Renal cortex interstitium (tissue), 11 donors: ENCODE data around the gene GPR162. TPM values are rescaled to one million over a fixed set of nuclear protein-coding genes. Genes with fewer than 3 reads are reported as not detected.

Experiments
- DNase-seq, 11 donors: peaks; one replicate each; pipeline ENCODE4 v3.0.0-alpha.2; 2013; ENCODE audit warnings: low read depth in 9 of 11, low spot score in 4 of 11; ENCODE audit errors: extremely low read depth in 1 of 11
- polyA plus RNA-seq, 3 donors: library from polyadenylated mRNA; unstranded; fragments of 120-200 nt; gene quantifications; one replicate each; pipeline ENCODE4 v1.2.1, GENCODE V29; 2013; ENCODE audit not compliant: insufficient read length in 3 of 3

GPR162 gene
- polyA plus RNA-seq, 3 donors, result 25.4 to 37.4 (median 28.2) TPM

DNA sequence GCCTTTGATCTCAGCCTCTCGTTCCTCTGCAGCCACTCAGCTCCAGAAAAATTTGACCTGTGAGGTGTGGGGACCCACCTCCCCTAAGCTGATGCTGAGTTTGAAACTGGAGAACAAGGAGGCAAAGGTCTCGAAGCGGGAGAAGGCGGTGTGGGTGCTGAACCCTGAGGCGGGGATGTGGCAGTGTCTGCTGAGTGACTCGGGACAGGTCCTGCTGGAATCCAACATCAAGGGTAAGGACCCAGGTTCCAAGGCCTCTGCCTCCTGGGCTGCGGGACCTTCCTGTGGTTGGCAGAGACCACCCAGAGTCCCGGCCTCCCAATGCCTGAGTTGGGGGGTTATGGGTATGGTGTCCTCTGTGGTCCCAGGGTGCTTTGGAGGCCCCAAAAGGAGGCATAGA lies 4.5 kb upstream of the GPR162 start:
- DNase-seq, result no peak

DNA sequence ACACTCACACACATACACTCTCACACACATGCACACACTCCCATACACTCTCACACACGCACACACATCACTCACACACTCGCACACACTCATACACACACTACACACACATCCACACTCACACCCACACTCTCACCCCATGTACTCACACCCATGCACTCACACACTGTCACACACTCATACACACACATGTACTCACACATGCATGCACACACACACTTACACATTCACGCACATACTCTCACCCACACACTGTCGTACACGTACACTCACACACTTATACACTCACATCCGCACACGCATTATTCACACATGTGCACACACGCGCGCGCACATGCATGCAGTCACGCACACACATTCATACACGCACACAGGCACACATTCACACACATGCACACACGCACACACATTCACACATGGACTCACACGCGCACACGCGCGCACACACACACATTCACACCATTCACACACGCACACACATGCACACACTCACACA lies 3.9 kb upstream of the GPR162 start:
- no peak for DNase-seq

DNA sequence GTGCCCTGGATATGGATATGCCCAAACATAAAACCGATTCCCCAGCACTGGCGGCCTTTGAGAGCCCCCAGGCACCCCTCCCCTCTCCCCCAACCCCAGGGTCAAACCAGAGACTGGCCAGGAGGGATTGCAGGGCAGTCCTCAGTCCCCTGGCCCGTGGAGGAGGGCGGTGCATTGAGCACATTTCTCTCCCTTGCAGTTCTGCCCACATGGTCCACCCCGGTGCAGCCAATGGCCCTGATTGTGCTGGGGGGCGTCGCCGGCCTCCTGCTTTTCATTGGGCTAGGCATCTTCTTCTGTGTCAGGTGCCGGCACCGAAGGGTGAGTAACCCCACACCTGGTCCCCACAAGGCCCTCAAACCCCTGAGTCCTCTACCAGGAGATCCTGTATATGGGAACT lies 3.4 kb upstream of the GPR162 start:
- DNase-seq, result no peak

DNA sequence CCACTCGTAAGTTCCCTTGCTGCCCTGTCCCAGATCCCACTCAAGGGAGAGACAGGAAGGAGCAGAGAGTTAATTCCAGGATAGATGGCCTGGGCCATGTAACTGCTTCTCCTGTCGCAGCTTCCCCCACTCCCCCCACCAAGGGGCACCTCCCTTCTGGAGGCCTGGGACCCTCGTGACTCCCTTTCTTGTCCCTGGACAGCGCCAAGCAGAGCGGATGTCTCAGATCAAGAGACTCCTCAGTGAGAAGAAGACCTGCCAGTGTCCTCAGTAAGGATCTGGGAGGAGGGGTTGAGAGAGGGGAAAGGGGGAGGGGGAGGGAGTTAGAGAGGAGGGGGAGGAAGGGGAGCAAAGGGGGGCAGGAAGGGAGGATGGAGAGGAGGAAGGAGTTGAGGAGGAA lies 3.0 kb upstream of the GPR162 start:
- no peak for DNase-seq

DNA sequence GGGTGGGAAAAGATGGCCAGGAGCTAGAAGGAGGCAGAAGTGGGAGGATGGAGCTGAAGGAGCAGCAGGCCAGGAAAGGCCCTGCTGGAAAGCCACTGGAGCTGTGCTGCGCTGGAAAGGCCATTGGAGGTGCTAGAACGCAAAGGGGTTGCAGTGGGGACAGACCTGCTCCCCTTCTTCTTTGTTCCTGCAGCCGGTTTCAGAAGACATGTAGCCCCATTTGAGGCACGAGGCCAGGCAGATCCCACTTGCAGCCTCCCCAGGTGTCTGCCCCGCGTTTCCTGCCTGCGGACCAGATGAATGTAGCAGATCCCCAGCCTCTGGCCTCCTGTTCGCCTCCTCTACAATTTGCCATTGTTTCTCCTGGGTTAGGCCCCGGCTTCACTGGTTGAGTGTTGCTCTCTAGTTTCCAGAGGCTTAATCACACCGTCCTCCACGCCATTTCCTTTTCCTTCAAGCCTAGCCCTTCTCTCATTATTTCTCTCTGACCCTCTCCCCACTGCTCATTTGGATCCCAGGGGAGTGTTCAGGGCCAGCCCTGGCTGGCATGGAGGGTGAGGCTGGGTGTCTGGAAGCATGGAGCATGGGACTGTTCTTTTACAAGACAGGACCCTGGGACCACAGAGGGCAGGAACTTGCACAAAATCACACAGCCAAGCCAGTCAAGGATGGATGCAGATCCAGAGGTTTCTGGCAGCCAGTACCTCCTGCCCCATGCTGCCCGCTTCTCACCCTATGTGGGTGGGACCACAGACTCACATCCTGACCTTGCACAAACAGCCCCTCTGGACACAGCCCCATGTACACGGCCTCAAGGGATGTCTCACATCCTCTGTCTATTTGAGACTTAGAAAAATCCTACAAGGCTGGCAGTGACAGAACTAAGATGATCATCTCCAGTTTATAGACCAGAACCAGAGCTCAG lies 2.3 kb upstream of the GPR162 start:
- no peak for DNase-seq

DNA sequence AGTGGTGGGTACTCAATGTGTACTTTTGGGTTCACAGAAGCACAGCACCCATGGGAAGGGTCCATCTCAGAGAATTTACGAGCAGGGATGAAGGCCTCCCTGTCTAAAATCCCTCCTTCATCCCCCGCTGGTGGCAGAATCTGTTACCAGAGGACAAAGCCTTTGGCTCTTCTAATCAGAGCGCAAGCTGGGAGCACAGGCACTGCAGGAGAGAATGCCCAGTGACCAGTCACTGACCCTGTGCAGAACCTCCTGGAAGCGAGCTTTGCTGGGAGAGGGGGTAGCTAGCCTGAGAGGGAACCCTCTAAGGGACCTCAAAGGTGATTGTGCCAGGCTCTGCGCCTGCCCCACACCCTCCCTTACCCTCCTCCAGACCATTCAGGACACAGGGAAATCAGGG lies 1.5 kb upstream of the GPR162 start:
- DNase-seq, result no peak

DNA sequence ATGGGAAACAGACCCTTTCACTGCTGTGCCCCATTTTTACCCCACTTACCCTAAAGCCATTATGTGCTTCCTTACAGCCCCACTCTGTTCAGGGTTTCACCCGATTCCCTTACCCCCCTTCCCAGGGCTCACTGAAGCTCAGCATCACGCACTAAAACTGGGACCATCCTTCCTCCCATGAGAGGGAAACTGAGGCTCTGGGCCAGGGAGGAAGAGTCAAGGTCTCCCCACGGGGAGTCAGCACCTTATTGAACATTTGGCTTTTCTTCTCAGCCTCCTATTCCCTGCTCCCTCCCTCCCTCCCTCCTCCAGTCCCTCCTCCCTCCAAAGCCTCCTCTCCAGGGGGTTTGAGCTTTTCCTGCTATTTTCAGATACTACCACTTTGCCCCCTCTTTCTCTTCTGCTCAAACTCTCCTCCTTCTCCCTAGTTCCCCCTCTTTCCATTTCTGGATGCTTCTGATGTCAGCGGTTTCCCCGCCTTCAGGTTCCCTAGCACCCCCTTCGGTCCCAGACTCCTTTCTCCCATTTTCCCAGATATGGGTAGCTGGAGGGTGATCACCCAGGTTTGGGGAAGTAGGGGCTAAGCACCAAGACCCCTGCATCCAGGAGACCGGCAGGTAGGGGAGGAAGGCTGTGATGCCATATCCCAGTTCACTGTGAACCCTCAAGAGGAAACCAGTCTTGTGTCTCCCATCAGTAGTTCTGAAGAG lies 960 bp downstream of the GPR162 start:
- DNase-seq, result no peak

DNA sequence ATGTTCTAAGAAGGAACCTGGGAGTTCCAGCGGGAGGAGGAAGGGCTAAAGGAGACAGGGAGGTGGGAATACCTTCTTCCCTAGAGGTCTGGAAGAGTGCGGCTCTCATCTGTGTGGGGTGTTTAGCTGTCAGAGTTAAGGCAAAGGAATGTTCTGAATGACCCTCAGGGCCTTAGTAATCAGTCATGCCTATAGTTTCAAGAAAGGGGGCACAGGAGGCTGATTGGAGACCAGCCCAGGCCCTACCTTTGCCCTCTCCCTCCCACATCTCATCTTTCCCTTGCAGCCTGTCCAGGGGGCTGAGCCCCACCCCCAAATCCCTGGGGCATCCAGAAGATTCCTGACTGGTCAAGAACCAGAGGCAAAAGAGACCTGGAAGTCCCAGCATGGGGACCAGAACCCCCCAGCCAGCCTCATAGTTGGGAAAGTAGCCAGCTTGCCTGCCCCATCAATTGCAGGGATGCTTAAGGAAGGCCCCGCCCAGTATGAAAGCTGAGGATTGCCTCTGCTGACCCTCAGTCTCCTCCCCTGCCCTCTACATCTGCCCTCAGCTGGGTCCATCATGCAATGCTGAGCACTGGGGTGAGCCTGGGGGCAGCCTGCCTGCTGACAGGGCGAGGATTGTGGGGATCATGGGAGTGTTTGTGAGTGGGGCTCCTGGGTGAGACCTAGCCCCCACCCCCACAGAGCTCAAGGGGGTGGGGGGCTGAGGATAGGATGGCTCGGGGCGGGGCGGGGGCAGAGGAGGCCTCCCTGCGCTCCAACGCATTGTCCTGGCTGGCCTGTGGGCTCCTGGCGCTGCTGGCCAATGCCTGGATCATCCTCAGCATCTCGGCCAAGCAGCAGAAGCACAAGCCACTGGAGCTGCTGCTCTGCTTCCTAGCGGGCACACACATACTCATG lies 1.8 kb downstream of the GPR162 start:
- no peak for DNase-seq

DNA sequence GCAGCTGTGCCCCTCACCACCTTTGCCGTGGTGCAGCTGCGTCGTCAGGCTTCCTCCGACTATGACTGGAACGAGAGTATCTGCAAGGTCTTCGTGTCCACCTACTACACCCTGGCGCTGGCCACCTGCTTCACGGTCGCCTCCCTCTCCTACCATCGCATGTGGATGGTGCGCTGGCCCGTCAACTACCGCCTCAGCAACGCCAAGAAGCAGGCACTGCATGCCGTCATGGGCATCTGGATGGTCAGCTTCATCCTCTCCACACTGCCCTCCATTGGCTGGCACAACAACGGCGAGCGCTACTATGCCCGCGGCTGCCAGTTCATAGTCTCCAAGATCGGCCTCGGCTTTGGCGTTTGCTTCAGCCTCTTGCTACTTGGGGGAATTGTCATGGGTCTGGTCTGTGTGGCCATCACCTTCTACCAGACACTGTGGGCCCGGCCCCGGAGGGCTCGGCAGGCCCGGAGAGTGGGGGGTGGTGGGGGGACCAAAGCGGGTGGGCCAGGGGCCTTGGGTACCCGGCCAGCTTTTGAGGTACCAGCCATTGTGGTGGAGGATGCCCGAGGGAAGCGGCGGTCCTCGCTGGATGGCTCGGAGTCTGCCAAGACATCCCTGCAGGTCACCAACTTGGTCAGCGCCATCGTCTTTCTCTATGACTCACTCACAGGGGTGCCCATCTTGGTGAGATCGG lies 2.6 kb downstream of the GPR162 start:
- no peak for DNase-seq

DNA sequence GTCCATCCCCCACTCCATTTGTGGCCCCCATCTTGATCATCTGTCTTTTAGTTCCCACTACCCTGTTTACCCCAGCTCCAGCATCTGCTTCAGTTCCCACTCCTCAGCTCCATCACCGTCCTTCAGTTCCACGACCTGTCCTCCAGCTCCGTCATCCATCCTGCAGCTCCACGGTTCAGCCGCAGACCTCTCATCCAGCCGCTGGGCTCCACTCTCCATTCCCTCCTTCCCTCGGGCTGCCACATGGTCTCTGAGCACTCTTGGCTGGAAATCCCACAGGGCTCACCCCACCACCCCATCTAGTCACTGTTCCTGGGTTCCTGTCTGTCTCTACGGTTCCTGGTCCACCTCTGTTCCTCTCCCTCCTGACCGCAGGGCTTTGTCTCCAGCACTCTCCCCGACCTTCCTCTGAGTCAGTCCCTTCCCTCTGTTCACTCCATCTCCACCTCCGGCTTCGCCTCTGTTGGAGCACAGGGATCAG lies 3.3 kb downstream of the GPR162 start:
- no peak for DNase-seq

DNA sequence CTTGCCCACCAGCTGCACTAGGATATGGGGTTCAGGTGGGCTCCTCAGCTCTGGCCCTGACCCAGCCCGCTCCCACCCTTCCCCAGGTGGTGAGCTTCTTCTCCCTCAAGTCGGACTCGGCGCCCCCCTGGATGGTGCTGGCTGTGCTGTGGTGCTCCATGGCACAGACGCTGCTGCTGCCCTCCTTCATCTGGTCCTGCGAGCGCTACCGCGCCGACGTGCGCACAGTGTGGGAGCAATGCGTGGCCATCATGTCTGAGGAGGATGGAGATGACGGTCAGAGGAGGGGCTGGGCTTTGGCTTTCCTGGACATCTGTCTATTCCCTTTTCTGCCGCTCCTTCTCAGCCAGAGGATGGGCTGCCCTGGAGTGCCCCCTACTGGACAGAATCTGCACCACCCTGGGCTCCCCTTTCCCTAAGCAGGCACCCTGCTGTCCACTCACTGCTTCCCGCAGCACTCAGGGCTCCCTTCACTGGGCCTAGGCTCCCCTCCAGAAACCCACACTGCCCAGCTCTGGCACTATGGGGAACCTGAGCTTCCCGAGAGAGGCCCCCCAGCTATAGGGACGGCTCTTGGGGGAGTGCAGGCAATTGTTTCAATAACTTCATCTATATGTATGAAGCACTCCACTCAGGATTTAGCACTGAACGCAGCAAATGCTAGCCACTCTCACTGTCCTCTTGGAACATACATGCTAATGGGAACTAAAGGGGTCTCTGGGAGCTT lies 3.9 kb downstream of the GPR162 start:
- DNase-seq, result peak in 8 of 11 donors; percentile 73 to 84 (median 82)

DNA sequence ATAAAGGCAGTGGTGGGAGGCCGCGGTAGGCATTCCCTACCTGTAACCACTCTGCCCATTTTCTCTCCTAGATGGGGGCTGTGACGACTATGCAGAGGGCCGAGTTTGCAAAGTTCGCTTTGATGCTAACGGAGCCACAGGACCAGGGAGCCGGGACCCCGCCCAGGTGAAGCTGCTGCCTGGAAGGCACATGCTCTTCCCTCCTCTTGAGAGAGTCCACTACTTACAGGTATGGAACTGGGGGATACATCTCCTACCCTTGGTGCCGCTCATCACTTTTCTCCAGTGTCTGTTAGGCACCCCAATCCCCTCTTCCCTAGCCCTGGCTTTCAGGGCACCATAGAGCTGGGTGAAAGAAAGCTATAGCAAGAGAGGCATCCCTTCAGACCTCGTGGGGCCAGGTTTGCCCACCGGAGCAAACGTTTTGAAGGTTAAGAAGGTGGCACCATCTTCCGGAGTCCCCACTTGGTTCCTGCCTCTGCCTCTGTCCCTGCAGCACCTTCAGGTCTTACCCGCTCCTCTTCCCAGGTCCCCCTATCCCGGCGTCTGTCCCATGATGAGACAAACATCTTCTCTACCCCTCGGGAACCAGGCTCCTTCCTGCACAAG lies 4.6 kb downstream of the GPR162 start:
- DNase-seq, result no peak

DNA sequence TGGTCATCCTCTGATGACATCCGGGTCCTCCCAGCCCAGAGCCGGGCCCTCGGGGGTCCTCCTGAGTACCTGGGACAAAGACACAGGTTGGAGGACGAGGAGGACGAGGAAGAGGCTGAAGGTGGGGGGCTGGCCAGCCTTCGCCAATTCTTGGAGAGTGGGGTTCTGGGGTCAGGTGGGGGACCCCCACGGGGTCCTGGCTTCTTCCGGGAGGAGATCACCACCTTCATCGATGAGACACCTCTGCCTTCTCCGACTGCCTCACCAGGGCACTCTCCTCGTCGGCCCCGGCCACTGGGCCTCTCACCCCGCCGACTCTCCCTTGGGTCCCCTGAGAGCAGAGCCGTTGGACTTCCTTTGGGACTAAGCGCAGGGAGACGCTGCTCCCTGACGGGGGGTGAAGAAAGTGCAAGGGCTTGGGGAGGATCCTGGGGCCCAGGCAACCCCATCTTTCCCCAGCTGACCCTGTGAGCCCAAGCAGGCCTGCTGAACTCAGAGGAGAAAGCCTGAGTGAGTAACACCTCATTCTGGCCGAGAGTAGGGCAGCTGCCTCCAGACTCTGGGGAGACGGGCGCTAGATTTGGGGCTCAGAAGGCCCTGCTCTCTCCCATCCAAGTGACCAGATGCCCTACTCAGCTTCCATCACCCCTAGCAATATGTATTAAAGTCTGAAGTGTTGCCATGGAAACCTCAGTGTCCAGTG lies 5.3 kb downstream of the GPR162 start:
- DNase-seq, result no peak

DNA sequence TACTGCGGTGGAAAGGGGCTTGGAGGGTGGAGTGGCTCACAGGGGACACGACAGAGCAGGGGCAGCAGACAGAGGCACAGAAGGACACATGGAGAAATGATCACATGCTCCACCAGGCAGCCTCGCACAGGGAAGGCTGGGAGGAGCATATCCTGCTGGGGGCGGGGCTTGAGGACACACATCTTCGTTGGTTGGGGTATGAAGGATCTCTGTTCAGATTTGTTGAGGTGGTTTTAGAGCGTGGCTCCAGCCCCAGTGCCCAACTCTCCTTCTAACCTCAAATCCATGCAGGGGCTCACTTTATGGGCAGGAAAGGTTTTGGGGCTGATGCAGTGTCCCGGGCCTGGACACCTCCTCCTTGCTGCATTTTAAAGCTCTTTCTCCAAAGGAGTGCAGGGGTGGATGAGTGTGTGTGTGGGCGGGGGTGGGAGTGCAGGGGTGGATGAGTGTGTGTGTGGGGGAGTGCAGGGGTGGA lies 5.9 kb downstream of the GPR162 start:
- DNase-seq, result peak in 5 of 11 donors; percentile 65 to 84 (median 77)

DNA sequence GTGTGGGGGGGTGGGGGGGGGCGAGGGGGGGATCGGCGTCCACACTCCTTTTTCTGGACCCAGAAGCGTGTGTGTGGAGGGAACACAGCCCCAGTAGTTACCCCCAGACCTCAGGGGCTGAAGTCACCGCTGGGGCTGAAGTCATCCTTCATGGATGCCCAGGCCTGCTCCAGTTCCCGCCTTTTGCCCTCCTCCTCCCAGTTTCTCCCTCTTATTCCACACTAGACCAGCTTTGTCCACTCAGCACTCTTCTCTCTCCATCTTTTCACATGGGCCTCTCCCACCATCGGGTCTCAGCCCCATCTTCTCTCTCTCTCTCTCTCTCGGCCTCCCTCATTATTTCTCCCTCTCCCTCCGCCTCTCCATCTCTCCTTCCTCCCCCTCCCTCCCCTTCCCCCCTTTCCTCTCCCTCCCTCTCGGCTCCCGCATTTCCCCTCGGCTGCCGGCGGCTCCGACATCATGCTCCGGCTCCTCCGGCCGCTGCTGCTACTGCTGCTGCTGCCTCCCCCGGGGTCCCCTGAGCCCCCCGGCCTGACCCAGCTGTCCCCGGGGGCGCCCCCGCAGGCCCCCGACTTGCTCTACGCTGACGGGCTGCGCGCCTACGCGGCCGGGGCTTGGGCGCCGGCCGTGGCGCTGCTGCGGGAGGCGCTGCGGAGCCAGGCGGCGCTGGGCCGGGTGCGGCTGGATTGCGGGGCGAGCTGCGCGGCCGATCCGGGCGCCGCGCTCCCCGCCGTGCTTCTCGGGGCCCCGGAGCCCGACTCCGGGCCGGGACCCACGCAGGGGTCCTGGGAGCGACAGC lies 6.6 kb downstream of the GPR162 start, which contains the start of gene P3H3:
Gene P3H3, plus strand, starts transcription at position 426 of the 799 bp plus-strand sequence. Its CDS starts 34 bp downstream, at position 460.
- DNase-seq, result peak in 1 of 11 donors; percentile 45
